Liver (tissue), 9 donors: ENCODE results near the gene RARA. TPM values are rescaled to one million over a fixed set of nuclear protein-coding genes. Genes with fewer than 3 reads are reported as not detected.

Experiments
- DNase-seq: peaks from one replicate; pipeline ENCODE4 v3.0.0-alpha.2; 2017; ENCODE audit warnings: low spot score
- H3K27ac ChIP-seq, 2 donors: one replicate each; pipeline ENCODE4 v1.7.0; 2013; ENCODE audit warnings: inconsistent platforms in 2 of 2, low read length in 2 of 2, control low read depth in 1 of 2, low read depth in 1 of 2, mild to moderate bottlenecking in 1 of 2
- H3K27me3 ChIP-seq, 4 donors: one replicate each; pipeline versions ENCODE4 v1.6.1 to v1.7.0; 2013; ENCODE audit warnings: low read length in 3 of 4, inconsistent platforms in 1 of 4, mild to moderate bottlenecking in 1 of 4, moderate library complexity in 1 of 4; ENCODE audit not compliant: control insufficient read depth in 4 of 4, insufficient read depth in 4 of 4
- H3K36me3 ChIP-seq, 4 donors: one replicate each; pipeline versions ENCODE4 v1.6.1 to v1.7.0; 2013; ENCODE audit warnings: low read length in 3 of 4, mild to moderate bottlenecking in 3 of 4, low read depth in 1 of 4, moderate library complexity in 1 of 4; ENCODE audit not compliant: control insufficient read depth in 4 of 4, insufficient read depth in 3 of 4
- H3K4me1 ChIP-seq, 4 donors: one replicate each; pipeline versions ENCODE4 v1.6.1 to v1.7.0; 2013; ENCODE audit warnings: low read length in 3 of 4, mild to moderate bottlenecking in 3 of 4, moderate library complexity in 1 of 4; ENCODE audit not compliant: control insufficient read depth in 4 of 4, insufficient read depth in 4 of 4
- H3K4me3 ChIP-seq, 3 donors: one replicate each; pipeline versions ENCODE4 v1.6.1 to v1.7.0; 2013; ENCODE audit warnings: low read length in 3 of 3, control low read depth in 1 of 3, low read depth in 1 of 3, mild to moderate bottlenecking in 1 of 3
- H3K9ac ChIP-seq, 2 donors: one replicate each; pipeline ENCODE4 v1.7.0; 2013; ENCODE audit warnings: low read length in 2 of 2, mild to moderate bottlenecking in 2 of 2, moderate library complexity in 2 of 2, control low read depth in 1 of 2, low read depth in 1 of 2
- H3K9me3 ChIP-seq, 4 donors: one replicate each; pipeline versions ENCODE4 v1.6.1 to v1.7.0; 2013; ENCODE audit warnings: low read length in 3 of 4; ENCODE audit not compliant: control insufficient read depth in 4 of 4
- ATF3 ChIP-seq: IDR thresholded peaks from 2 replicates; pipeline ENCODE4 v1.6.1; 2016; ENCODE audit warnings: antibody characterized with exemption
- CTCF ChIP-seq: fragments of 150-350 bp; IDR thresholded peaks from 2 replicates; pipeline ENCODE4 v1.5.1; 2017; ENCODE audit warnings: improper control_type of control experiment, low read depth, low read length; ENCODE audit not compliant: missing input control
- EGR1 ChIP-seq, 2 donors: IDR thresholded peaks; 2 replicates each; pipeline ENCODE4 v1.6.1; 2016 to 2018; ENCODE audit warnings: antibody characterized with exemption in 2 of 2, low read depth in 2 of 2
- FOXA1 ChIP-seq: IDR thresholded peaks from 2 replicates; pipeline ENCODE4 v1.6.1; 2016; ENCODE audit warnings: antibody characterized with exemption
- FOXA2 ChIP-seq: IDR thresholded peaks from 2 replicates; pipeline ENCODE4 v1.6.1; 2016; ENCODE audit warnings: antibody characterized with exemption
- GABPA ChIP-seq, 2 donors: IDR thresholded peaks in 1 of 2; conservative IDR thresholded peaks in 1 of 2; 2 replicates each; pipeline ENCODE4 v1.6.1; 2016; ENCODE audit warnings: antibody characterized with exemption in 2 of 2, mild to moderate bottlenecking in 1 of 2, moderate library complexity in 1 of 2
- HNF4A ChIP-seq, 2 donors: conservative IDR thresholded peaks; 2 replicates each; pipeline ENCODE4 v1.6.1; 2016; ENCODE audit warnings: antibody characterized with exemption in 2 of 2, mild to moderate bottlenecking in 2 of 2
- JUND ChIP-seq, 2 donors: IDR thresholded peaks; 2 replicates each; pipeline ENCODE4 v1.6.1; 2016; ENCODE audit warnings: antibody characterized with exemption in 2 of 2
- MAX ChIP-seq: IDR thresholded peaks from 2 replicates; pipeline ENCODE4 v1.6.1; 2016; ENCODE audit warnings: antibody characterized with exemption
- NR2F2 ChIP-seq: IDR thresholded peaks from 2 replicates; pipeline ENCODE4 v1.6.1; 2016; ENCODE audit warnings: antibody characterized with exemption
- RAD21 ChIP-seq, 2 donors: IDR thresholded peaks; 2 replicates each; pipeline ENCODE4 v1.6.1; 2016; ENCODE audit warnings: antibody characterized with exemption in 2 of 2, mild to moderate bottlenecking in 2 of 2
- REST ChIP-seq: IDR thresholded peaks from 2 replicates; pipeline ENCODE4 v1.6.1; 2016; ENCODE audit warnings: antibody characterized with exemption, mild to moderate bottlenecking
- RXRA ChIP-seq, 2 donors: IDR thresholded peaks; 2 replicates each; pipeline ENCODE4 v1.6.1; 2017 to 2018; ENCODE audit warnings: antibody characterized with exemption in 2 of 2, mild to moderate bottlenecking in 1 of 2
- TAF1 ChIP-seq: conservative IDR thresholded peaks from 2 replicates; pipeline ENCODE4 v1.6.1; 2016; ENCODE audit warnings: antibody characterized with exemption, mild to moderate bottlenecking
- ZBTB33 ChIP-seq: IDR thresholded peaks from 2 replicates; pipeline ENCODE4 v1.6.1; 2016; ENCODE audit warnings: antibody characterized with exemption
- whole genome bisulfite sequencing: extraction: QIAGEN DNeasy Blood & Tissue Kit; methylation state at CpG from one replicate; pipeline ENCODE4 v1.1.7; 2013; 5-methylcytosine and 5-hydroxymethylcytosine counted together
- polyA plus RNA-seq, 2 donors: library from polyadenylated mRNA; stranded (reverse) in 1 of 2; unstranded in 1 of 2; fragments of 200-250 nt in 1 of 2; fragments of >200 nt in 1 of 2; fragmentation: Nextera tagmentation in 1 of 2; extraction: Ambion mirVana in 1 of 2; gene quantifications; one replicate each; pipeline versions ENCODE4 v1.2.1 to v1.2.3, GENCODE V29; 2013 to 2015
- total RNA-seq, 2 donors: library from RNA; depleted of rRNA; stranded (reverse); fragments of >200 nt; gene quantifications; one replicate each; pipeline ENCODE4 v1.2.3, GENCODE V29; 2014
- donor health status: healthy.
- donor health status: healthy.
- donor health status: healthy.
- donor health status: healthy.
- donor health status: healthy.

Gene RARA
- total and polyA plus RNA-seq, 4 donors, result 6.6 to 26.2 (median 10.8) TPM

- WGBS, result 96% methylated on average over 2 of the region's 2 CpGs
These were observed 22.5 kb upstream of the RARA start for GRCh38 chr17:40286473-40286872.

GRCh38 chr17:40287159-40287493, 21.9 kb upstream of the RARA start:
- no peaks in the 10 kb centered on the region for H3K27me3 ChIP-seq
- H3K36me3 ChIP-seq, result peaks cover 0 to 3% (median 0%) of the 10 kb centered on the region in 4 donors
- no peak overlapping the region for H3K9ac ChIP-seq
- WGBS, result 39% methylated on average over 4 of the region's 4 CpGs
- no peak overlapping the region for H3K27ac ChIP-seq
- H3K9me3 ChIP-seq, result no peaks in the 10 kb centered on the region
- no peak overlapping the region for H3K4me3 ChIP-seq
- peaks cover 1 to 21% (median 17%) of the 10 kb centered on the region in 4 donors for H3K4me1 ChIP-seq
- no peak for DNase-seq
- TF ChIP-seq RXRA (IDR thresholded peaks at IDR 0.05), result no peak
- no peak for TF ChIP-seq FOXA1
- no peak for TF ChIP-seq ZBTB33
- TF ChIP-seq NR2F2, result no peak
- no peak for TF ChIP-seq MAX
- no peak for TF ChIP-seq GABPA (IDR thresholded peaks at IDR 0.05 in 1 of 2, conservative IDR thresholded peaks at IDR 0.05 in 1 of 2)
- no peak for TF ChIP-seq REST
- no peak for TF ChIP-seq RAD21 (IDR thresholded peaks at IDR 0.05)
- TF ChIP-seq EGR1 (IDR thresholded peaks at IDR 0.05; ENCODE audit: low read depth in 2 of 2), result no peak
- TF ChIP-seq TAF1, result no peak
- TF ChIP-seq FOXA2, result no peak
- no peak for TF ChIP-seq ATF3

More at GRCh38 chr17:40286473-40286872, 22.5 kb upstream of the RARA start:
- Histone ChIP-seq H3K27ac (no peak overlapping the region), H3K4me3 (no peak overlapping the region), H3K36me3 (peaks cover 0 to 5% (median 2%) of the 10 kb centered on the region in 4 donors), H3K9me3 (no peaks in the 10 kb centered on the region), H3K27me3 (no peaks in the 10 kb centered on the region), H3K9ac (no peak overlapping the region), H3K4me1 (peaks cover 1 to 21% (median 17%) of the 10 kb centered on the region in 4 donors)
- DNase-seq, result no peak
- TF ChIP-seq ATF3 (no peak), EGR1 (IDR thresholded peaks at IDR 0.05; ENCODE audit: low read depth in 2 of 2) (no peak), CTCF (no peak), RAD21 (IDR thresholded peaks at IDR 0.05) (no peak), ZBTB33 (no peak), HNF4A (conservative IDR thresholded peaks at IDR 0.05) (no peak), FOXA1 (no peak), TAF1 (no peak), JUND (IDR thresholded peaks at IDR 0.05) (no peak), GABPA (IDR thresholded peaks at IDR 0.05 in 1 of 2, conservative IDR thresholded peaks at IDR 0.05 in 1 of 2) (no peak), FOXA2 (no peak)
